Skeletal muscle satellite cell (primary cell): ENCODE data around the gene PUDP.

ENCODE experiments used
- H3K27me3 ChIP-seq: 2 replicates; pipeline ENCODE4 v1.7.0; 2013; ENCODE audit warnings: low read length; ENCODE audit not compliant: control insufficient read depth, insufficient read depth
- H3K36me3 ChIP-seq: 2 replicates; pipeline ENCODE4 v1.7.0; 2013; ENCODE audit warnings: mild to moderate bottlenecking, control low read depth, low read length; ENCODE audit not compliant: insufficient read depth
- H3K4me1 ChIP-seq: 2 replicates; pipeline ENCODE4 v1.7.0; 2013; ENCODE audit warnings: low read length; ENCODE audit not compliant: control insufficient read depth, insufficient read depth
- H3K4me2 ChIP-seq: 2 replicates; pipeline ENCODE4 v1.7.0; 2013; ENCODE audit warnings: mild to moderate bottlenecking, low read length
- H3K4me3 ChIP-seq: 2 replicates; pipeline ENCODE4 v1.7.0; 2013; ENCODE audit warnings: low read length
- H3K9ac ChIP-seq: 2 replicates; pipeline ENCODE4 v1.7.0; 2013; ENCODE audit warnings: mild to moderate bottlenecking, low read depth, low read length, moderate library complexity
- H3K9me3 ChIP-seq: replicated peaks from 2 replicates; pipeline ENCODE4 v1.7.0; 2013; ENCODE audit warnings: mild to moderate bottlenecking, control low read depth, low read length

PUDP gene

DNA sequence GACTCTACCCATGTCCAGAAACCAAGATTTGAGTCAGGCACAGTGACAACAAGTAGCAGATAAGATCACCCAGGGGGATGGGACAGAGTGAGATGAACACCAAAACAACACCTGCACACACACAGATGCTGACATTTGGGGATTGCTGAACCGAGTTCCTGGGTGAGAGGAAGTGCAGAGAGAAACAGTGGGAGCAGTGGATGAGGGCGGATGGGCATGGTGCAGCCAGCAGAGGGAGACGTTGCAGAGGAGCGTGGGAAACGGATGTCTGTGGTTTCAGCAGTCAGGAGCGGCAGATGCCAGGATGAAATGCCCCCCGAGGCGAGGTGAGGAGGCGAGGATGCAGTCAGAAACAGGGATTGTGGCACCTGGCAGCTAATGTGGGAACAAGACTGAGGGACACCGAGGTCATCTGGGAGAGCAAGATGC lies 79.0 kb downstream of the PUDP start:
- Histone ChIP-seq H3K4me1 (no peaks in the 10 kb centered on the region), H3K9ac (no peak overlapping the region), H3K4me2 (no peak overlapping the region), H3K4me3 (no peak overlapping the region), H3K9me3 (no peaks in the 10 kb centered on the region), H3K36me3 (no peaks in the 10 kb centered on the region), H3K27me3 (no peaks in the 10 kb centered on the region)

DNA sequence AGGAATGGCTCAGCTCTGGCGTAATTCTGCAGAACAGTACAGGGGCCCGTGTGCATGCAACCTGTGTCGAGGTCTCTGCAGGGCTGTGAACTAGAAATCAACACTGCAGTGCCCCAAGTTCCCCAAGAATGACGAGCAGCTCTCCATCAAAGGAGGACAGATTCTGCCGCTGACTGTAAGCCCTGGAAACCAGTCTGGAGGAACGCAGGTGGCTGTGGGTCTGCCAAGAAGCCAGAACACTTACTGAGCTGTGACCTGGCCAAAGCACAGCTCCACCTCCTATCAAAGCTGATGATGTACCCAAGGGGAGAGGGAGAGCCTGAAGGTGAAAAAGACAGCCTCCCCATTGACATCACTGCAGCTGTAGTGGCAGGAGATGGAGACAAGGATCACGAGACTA lies 80.7 kb downstream of the PUDP start:
- Histone ChIP-seq H3K9me3 (no peaks in the 10 kb centered on the region), H3K4me1 (no peaks in the 10 kb centered on the region), H3K4me2 (no peak overlapping the region), H3K4me3 (no peak overlapping the region), H3K9ac (no peak overlapping the region), H3K36me3 (no peaks in the 10 kb centered on the region), H3K27me3 (no peaks in the 10 kb centered on the region)

DNA sequence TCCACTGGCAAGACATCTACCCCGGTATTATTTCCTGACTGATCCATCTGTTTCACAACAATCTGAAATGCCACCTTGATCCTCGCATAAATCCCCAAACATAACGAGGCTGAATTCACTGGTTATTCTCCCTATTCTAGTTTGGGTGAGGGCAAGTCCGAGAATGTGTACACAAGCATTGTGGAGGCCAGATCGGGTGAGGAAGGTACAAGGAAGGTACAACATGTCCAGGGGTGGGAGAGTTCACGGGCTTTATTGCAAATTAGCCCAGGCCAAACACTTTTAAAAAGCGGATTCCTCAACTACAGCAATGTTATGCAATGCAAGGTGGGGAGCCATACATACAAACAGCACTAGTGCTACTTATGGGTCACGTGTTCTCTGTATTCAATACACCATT lies 82.5 kb downstream of the PUDP start:
- Histone ChIP-seq H3K9me3 (no peaks in the 10 kb centered on the region), H3K9ac (no peak overlapping the region), H3K4me2 (no peak overlapping the region), H3K4me3 (no peak overlapping the region), H3K36me3 (no peaks in the 10 kb centered on the region), H3K4me1 (no peaks in the 10 kb centered on the region), H3K27me3 (no peaks in the 10 kb centered on the region)

DNA sequence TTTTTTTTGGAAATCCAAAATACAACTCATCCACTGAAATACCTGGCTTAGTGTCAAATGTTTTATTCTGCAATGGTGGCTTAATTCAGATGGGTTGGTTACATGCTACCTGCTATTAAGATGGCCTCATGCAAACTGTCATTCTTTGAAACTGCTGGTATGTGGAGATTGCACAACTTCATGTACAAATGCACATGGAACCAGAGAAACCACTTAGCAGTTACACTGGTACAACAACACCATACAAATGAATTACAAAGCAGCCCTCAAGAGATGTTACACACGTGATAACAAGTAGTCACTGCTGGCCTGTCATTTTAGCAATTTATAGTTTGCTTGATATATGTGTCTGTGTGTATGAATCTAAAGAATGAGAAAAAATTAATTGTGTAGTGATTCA lies 85.0 kb downstream of the PUDP start:
- H3K9me3 ChIP-seq = no peaks in the 10 kb centered on the region
- H3K4me1 ChIP-seq = no peaks in the 10 kb centered on the region
- no peak overlapping the region for H3K9ac ChIP-seq
- H3K36me3 ChIP-seq = peaks cover 4% of the 10 kb centered on the region
- no peak overlapping the region for H3K4me2 ChIP-seq
- H3K4me3 ChIP-seq = no peak overlapping the region
- H3K27me3 ChIP-seq = no peaks in the 10 kb centered on the region

DNA sequence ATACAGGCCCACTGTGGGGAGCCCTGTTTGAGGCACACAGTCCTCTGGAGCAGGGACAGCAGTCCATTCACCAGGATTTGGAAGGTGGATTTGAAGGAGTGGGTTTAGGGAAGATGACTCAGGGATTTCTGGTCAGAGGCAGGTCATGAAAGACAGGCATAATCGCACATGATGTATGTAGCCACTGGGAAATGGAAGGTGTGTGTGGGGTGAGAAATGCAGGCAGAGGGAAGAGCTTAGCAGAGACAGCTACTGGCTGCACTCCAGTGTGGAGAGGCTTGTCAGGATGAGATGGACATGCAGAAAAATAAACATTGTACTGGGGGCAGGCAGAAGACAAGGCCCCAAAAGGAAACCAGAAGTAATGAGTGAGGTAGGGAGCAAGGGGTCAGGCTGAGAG lies 85.7 kb downstream of the PUDP start:
- Histone ChIP-seq H3K4me2 (no peak overlapping the region), H3K4me3 (no peak overlapping the region), H3K4me1 (no peaks in the 10 kb centered on the region), H3K36me3 (peaks cover 9% of the 10 kb centered on the region), H3K27me3 (no peaks in the 10 kb centered on the region), H3K9me3 (no peaks in the 10 kb centered on the region), H3K9ac (no peak overlapping the region)

DNA sequence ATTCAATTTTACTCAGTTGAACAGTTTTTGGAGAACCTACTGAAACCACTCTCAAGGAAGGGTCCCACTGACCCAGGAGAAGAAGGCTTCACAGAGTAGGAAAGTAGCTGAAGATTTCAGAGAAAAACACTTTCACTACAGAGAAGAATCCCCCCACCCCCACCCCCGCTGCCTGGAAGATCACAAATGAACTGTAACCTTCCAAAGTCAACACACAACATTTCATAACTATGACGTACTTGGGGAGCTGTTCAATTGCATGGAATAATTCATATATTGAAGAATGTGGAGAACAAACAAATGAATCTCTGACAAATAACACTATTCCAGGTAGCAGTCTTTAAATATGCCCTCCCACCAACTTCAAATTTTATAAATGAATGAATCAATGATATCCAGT lies 86.5 kb downstream of the PUDP start:
- Histone ChIP-seq H3K36me3 (peaks cover 10% of the 10 kb centered on the region), H3K4me1 (no peaks in the 10 kb centered on the region), H3K4me2 (no peak overlapping the region), H3K9ac (no peak overlapping the region), H3K4me3 (no peak overlapping the region), H3K27me3 (no peaks in the 10 kb centered on the region), H3K9me3 (no peaks in the 10 kb centered on the region)

DNA sequence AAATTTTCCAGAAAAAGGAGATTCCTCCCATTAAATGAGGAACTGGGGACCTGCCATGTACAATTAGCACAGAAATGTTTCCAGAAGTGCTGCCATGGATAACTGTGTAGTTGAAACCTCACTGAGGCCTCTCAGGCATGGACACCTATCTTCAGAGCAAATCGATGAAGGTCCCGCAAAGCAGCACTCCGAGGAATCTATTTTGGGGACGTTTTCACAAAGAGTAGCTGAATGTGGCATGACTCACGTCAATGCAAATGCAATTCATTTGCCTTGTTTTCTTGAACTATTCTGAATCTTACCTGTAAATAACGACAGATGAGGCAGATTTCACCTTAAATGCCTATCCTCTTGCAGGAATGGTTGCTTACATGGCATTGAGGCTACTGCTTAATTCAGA lies 87.5 kb downstream of the PUDP start:
- peaks cover 10% of the 10 kb centered on the region for H3K36me3 ChIP-seq

DNA sequence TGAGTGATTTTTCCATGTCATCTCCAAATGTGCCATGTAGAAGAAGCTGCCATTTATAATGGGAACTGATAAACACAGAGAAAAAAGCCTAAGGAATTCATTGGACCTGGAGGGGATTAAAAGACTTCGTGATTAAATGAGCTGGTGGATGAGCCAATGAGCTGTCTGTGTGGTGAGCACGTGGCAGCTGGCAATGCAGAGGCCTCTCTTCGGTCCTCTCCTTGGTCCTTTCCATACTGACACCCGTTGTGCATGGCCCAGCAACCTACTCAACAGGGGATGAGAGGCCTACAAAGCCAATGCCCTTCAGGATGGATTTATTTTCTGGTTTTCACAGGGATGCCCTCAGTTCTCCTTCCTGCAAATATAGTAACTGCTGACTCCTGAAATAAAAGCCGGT lies 88.1 kb downstream of the PUDP start:
- Histone ChIP-seq H3K9ac (no peak overlapping the region), H3K36me3 (peaks cover 10% of the 10 kb centered on the region), H3K4me1 (no peaks in the 10 kb centered on the region), H3K4me3 (no peak overlapping the region), H3K27me3 (no peaks in the 10 kb centered on the region), H3K4me2 (no peak overlapping the region), H3K9me3 (no peaks in the 10 kb centered on the region)

More for the DNA sequence above, 87.5 kb downstream of the PUDP start:
- Histone ChIP-seq H3K4me1 (no peaks in the 10 kb centered on the region), H3K9ac (no peak overlapping the region), H3K4me3 (no peak overlapping the region), H3K4me2 (no peak overlapping the region), H3K9me3 (no peaks in the 10 kb centered on the region), H3K27me3 (no peaks in the 10 kb centered on the region)

DNA sequence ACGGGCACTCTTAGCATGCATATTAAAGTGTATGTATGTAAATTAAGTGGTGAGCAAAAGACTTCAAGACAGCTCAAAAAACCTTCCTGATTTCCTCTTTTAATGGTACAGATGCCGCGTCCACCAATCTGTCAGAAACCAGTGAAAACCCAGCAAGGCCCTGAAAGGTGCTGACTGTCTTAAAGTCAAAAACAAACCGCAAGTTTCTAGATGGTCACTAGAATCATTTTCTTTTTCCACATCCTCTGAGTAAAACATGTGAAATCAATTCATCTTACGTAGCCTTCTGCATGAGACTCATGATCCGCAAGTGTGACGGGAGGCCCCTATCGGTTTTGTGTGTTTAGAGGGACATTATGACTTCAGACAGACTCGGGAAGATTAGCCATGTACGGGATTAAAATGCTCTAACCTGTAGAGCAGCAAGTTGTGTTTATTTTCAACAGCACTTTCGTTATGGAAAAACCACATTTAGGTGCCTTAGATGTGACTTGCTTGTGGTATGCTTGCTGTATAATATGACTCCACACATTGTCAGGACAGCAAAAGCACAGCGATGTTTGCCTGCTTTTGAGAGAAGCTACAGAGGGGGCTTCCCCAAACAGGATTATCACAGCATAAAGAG lies 88.6 kb downstream of the PUDP start:
- Histone ChIP-seq H3K9me3 (no peaks in the 10 kb centered on the region), H3K4me3 (no peak overlapping the region), H3K36me3 (peaks cover 10% of the 10 kb centered on the region), H3K27me3 (no peaks in the 10 kb centered on the region), H3K9ac (no peak overlapping the region), H3K4me2 (no peak overlapping the region), H3K4me1 (no peaks in the 10 kb centered on the region)

DNA sequence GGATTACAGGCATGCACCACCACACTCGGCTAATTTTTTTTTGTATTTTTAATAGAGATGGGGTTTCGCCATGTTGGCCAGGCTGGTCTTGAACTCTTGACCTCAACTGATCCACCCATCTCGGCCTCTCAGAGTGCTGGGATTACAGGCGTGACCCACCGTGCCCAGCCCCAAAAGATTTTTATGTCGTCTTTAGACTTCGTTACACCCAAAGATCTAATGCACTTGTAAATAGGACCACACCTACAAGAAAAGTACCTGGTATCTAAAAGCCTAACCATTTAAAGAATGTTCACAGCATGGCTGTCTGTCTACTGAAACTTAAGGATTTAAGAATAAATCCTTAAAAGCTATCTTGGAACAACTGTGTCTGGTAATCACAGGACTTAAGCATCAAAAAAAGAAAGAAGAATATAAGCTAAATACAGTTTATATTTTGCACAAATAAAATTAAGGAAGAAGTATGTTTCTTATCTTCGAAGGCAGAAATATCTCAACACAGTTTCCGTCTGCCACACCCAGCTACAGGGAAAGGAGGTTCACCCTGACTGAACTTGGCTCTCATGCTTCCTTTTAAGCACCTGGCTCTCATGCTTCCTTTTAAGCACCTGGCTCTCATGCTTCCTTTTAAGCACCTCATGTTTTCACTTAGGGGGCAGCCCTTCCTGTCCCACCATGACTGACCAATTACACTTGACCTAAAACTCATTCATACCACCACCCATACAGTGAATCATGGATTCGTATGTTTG lies 92.4 kb downstream of the PUDP start:
- Histone ChIP-seq H3K4me3 (no peak overlapping the region), H3K9me3 (no peaks in the 10 kb centered on the region), H3K4me2 (no peak overlapping the region), H3K27me3 (no peaks in the 10 kb centered on the region), H3K9ac (no peak overlapping the region), H3K36me3 (peaks cover 10% of the 10 kb centered on the region), H3K4me1 (no peaks in the 10 kb centered on the region)

DNA sequence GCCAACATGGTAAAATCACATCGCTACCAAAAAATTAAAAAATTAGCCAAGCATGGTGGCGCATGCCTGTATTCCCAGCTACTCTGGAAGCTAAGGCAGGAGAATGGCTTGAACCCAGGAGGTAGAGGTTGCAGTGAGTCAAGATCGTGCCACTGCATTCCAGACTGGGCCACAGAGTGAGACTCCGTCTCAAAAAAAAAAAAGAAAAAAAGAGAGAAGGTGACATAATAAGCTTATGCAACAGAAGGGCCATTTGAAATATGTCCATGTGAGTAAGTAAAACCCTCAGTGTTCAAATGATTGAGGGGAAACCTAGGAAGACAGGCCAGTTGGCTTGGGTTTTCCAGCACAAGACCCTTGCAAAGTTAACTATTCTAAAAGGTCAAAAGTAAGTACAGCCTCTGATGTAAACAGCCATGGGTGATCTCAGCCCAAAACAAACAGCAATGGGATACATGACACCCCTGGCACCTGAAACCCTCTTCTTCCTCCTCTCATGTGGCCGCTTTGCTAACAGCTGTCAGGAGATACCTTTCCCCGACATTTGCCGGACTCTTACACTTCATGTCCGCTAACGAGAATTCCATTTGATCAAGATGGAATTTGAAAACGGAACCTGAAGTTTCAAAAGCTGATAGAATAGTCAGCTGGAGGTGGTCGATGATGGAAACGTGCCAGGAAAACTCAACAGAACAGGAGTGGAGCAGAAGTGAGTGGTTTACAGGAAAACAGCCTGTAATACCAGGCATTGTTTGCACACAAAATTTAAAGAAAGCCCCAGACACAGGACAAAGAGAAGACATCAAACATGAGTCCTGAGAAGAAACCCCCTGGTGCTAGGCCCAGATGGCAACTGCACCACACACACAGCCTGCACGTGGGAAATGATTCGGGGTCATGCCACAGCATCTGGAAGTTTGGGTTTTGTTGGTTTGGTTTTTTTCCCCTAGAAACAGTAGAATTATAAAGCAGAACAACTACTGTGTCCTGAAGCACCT lies 93.4 kb downstream of the PUDP start:
- no peak overlapping the region for H3K4me2 ChIP-seq
- peaks cover 9% of the 10 kb centered on the region for H3K36me3 ChIP-seq
- no peaks in the 10 kb centered on the region for H3K4me1 ChIP-seq
- no peak overlapping the region for H3K9ac ChIP-seq
- no peak overlapping the region for H3K4me3 ChIP-seq
- H3K27me3 ChIP-seq = no peaks in the 10 kb centered on the region
- H3K9me3 ChIP-seq = no peaks in the 10 kb centered on the region
